ENCODE data around the gene ATXN2.

Gene ATXN2, protein sequence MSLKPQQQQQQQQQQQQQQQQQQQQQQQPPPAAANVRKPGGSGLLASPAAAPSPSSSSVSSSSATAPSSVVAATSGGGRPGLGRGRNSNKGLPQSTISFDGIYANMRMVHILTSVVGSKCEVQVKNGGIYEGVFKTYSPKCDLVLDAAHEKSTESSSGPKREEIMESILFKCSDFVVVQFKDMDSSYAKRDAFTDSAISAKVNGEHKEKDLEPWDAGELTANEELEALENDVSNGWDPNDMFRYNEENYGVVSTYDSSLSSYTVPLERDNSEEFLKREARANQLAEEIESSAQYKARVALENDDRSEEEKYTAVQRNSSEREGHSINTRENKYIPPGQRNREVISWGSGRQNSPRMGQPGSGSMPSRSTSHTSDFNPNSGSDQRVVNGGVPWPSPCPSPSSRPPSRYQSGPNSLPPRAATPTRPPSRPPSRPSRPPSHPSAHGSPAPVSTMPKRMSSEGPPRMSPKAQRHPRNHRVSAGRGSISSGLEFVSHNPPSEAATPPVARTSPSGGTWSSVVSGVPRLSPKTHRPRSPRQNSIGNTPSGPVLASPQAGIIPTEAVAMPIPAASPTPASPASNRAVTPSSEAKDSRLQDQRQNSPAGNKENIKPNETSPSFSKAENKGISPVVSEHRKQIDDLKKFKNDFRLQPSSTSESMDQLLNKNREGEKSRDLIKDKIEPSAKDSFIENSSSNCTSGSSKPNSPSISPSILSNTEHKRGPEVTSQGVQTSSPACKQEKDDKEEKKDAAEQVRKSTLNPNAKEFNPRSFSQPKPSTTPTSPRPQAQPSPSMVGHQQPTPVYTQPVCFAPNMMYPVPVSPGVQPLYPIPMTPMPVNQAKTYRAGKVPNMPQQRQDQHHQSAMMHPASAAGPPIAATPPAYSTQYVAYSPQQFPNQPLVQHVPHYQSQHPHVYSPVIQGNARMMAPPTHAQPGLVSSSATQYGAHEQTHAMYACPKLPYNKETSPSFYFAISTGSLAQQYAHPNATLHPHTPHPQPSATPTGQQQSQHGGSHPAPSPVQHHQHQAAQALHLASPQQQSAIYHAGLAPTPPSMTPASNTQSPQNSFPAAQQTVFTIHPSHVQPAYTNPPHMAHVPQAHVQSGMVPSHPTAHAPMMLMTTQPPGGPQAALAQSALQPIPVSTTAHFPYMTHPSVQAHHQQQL

DNA sequence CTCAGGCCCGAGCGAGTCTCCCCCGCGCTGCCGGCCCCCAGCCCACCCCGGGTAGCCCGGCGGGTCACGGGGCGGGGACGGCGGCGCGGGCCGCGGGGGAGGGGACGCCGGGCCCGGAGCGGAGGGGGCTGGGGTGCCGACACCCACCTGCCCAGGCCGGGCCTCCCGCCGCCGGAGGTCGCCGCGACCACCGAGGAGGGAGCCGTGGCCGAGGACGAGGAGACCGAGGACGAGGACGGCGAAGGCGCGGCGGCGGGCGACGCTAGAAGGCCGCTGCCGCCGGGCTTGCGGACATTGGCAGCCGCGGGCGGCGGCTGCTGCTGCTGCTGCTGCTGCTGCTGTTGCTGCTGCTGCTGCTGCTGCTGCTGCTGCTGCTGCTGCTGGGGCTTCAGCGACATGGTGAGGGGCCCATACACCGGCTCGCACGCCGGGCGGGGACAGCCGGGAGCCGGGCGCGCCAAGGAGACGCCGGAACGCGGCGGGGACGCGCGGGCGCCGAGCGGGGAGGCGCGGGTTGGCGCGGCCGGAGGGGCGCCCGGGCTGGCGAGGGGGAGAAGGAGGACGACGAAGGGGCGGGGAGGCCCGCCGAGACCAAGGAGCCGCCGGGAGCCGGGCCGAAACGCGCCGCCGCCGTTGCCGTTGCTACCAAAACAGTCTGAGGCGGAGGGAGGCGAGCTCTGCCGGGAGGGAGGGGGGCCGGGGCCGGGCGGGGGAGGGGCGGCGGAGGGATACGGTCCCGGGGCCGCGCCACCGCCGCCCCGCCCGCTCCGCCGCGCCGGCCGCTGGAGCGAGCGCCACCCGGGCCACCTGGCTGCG lies at the start of gene ATXN2:
ATXN2 (minus strand) TSS at position 679 of the 816 bp plus-strand sequence; CDS start at position 398, 281 bp downstream.
- Histone ChIP-seq H2AFZ (ENCODE audit: low read length) (no peak within 1 kb of the TSS), H3K79me2 (ENCODE audit: insufficient read depth, low read length) (peaks cover 46% of the 10 kb centered on the region), H3K9me3 (ENCODE audit: low read length) (no peaks in the 10 kb centered on the region), H3K9me2 (ENCODE audit: low read depth, low read length) (no peaks in the 10 kb centered on the region), H3K4me3 (ENCODE audit: low read depth, low read length, poor library complexity, severe bottlenecking) (peak within 1 kb of the TSS; percentile 98), H3K27me3 (ENCODE audit: insufficient read depth, low read length) (no peaks in the 10 kb centered on the region), H3K27ac (ENCODE audit: low read depth, low read length, poor library complexity, severe bottlenecking) (peak within 1 kb of the TSS; percentile 77), H3K9ac (ENCODE audit: low read length) (peak within 1 kb of the TSS; percentile 91), H3F3A (ENCODE audit: insufficient read depth, low read length) (no peaks in the 10 kb centered on the region), H3K36me3 (ENCODE audit: insufficient read depth, low read length) (no peaks in the 10 kb centered on the region), H4K20me1 (ENCODE audit: insufficient read depth, low read length) (no peaks in the 10 kb centered on the region), H3K4me1 (ENCODE audit: insufficient read depth, low read length, severe bottlenecking) (peaks cover 39% of the 10 kb centered on the region), H3K4me2 (ENCODE audit: low read length) (peak within 1 kb of the TSS; percentile 97)
- TF ChIP-seq EZH2 (IDR thresholded peaks at IDR 0.05; ENCODE audit: borderline replicate concordance, low read length), result no peak
- TF ChIP-seq, protein P1, sequence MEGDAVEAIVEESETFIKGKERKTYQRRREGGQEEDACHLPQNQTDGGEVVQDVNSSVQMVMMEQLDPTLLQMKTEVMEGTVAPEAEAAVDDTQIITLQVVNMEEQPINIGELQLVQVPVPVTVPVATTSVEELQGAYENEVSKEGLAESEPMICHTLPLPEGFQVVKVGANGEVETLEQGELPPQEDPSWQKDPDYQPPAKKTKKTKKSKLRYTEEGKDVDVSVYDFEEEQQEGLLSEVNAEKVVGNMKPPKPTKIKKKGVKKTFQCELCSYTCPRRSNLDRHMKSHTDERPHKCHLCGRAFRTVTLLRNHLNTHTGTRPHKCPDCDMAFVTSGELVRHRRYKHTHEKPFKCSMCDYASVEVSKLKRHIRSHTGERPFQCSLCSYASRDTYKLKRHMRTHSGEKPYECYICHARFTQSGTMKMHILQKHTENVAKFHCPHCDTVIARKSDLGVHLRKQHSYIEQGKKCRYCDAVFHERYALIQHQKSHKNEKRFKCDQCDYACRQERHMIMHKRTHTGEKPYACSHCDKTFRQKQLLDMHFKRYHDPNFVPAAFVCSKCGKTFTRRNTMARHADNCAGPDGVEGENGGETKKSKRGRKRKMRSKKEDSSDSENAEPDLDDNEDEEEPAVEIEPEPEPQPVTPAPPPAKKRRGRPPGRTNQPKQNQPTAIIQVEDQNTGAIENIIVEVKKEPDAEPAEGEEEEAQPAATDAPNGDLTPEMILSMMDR (IDR thresholded peaks at IDR 0.05; ENCODE audit: low read length), result no peak

DNA sequence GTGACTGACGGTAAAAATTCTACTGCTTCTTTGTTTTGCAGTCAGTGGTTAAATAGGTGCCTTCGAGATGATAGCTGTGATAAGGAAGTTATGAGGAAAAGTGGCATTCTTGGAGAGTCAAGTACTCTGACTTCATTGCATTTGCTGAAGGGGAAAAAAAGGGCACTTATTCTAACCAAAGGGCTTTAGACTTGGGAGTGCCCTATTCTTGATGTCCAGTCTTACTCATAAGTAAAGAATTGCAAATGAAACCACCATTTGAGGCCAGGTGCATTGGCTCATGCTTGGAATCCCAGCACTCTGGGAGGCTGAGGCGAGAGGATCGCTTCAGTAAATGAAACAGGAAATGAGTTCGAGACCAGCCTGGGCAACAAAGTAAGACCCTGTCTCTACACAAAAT lies 46.3 kb upstream of the ATXN2 start:
- Histone ChIP-seq H3K79me2 (ENCODE audit: insufficient read depth, low read length) (no peaks in the 10 kb centered on the region), H3K36me3 (ENCODE audit: insufficient read depth, low read length) (peaks cover 34% of the 10 kb centered on the region), H3K27me3 (ENCODE audit: insufficient read depth, low read length) (no peaks in the 10 kb centered on the region), H3K9me3 (ENCODE audit: low read length) (no peaks in the 10 kb centered on the region), H3K9ac (ENCODE audit: low read length) (no peak overlapping the region), H3K9me2 (ENCODE audit: low read depth, low read length) (no peaks in the 10 kb centered on the region), H3K4me3 (ENCODE audit: low read depth, low read length, poor library complexity, severe bottlenecking) (no peak overlapping the region), H4K20me1 (ENCODE audit: insufficient read depth, low read length) (no peaks in the 10 kb centered on the region), H3K4me2 (ENCODE audit: low read length) (no peak overlapping the region), H3K4me1 (ENCODE audit: insufficient read depth, low read length, severe bottlenecking) (no peaks in the 10 kb centered on the region), H2AFZ (ENCODE audit: low read length) (no peak overlapping the region), H3F3A (ENCODE audit: insufficient read depth, low read length) (no peaks in the 10 kb centered on the region), H3K27ac (ENCODE audit: low read depth, low read length, poor library complexity, severe bottlenecking) (no peak overlapping the region)
- no peak for TF ChIP-seq EZH2 (IDR thresholded peaks at IDR 0.05; ENCODE audit: borderline replicate concordance, low read length)
- TF ChIP-seq, protein P1 (IDR thresholded peaks at IDR 0.05; ENCODE audit: low read length), result no peak

DNA sequence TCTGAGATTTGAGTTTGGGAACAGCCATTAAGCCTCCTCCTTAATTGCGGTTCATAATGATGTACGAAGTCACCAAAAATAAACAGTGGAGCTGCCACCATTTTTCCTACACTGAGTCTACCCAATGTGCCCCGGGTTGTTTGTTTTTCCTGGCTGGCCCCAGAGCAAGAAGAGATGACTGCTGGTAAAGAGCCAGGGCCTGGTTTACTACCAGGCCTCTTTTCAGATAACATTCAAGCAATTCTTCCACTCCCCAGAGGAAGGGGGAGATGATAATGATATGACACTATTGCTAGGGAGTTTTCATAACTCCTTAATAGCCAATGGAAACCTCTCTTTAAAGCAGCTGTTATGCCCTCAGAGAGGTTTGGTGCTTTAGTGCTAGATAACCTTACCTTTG lies 44.3 kb upstream of the ATXN2 start:
- TF ChIP-seq, protein P1 (IDR thresholded peaks at IDR 0.05; ENCODE audit: low read length), result no peak
- TF ChIP-seq EZH2 (IDR thresholded peaks at IDR 0.05; ENCODE audit: borderline replicate concordance, low read length), result no peak
- no peaks in the 10 kb centered on the region for H3F3A ChIP-seq (ENCODE audit: insufficient read depth, low read length)
- H3K9me2 ChIP-seq (ENCODE audit: low read depth, low read length), result no peaks in the 10 kb centered on the region

More for the DNA sequence above, 44.3 kb upstream of the ATXN2 start:
- no peak overlapping the region for H3K4me2 ChIP-seq (ENCODE audit: low read length)
- no peaks in the 10 kb centered on the region for H3K27me3 ChIP-seq (ENCODE audit: insufficient read depth, low read length)
- H3K27ac ChIP-seq (ENCODE audit: low read depth, low read length, poor library complexity, severe bottlenecking), result no peak overlapping the region
- no peak overlapping the region for H2AFZ ChIP-seq (ENCODE audit: low read length)
- H3K4me1 ChIP-seq (ENCODE audit: insufficient read depth, low read length, severe bottlenecking), result no peaks in the 10 kb centered on the region
- H3K79me2 ChIP-seq (ENCODE audit: insufficient read depth, low read length), result no peaks in the 10 kb centered on the region
- no peak overlapping the region for H3K9ac ChIP-seq (ENCODE audit: low read length)
- H3K9me3 ChIP-seq (ENCODE audit: low read length), result no peaks in the 10 kb centered on the region
- H3K36me3 ChIP-seq (ENCODE audit: insufficient read depth, low read length), result peaks cover 22% of the 10 kb centered on the region; the same call in 1 of the 2 replicates
- H4K20me1 ChIP-seq (ENCODE audit: insufficient read depth, low read length), result no peaks in the 10 kb centered on the region
- H3K4me3 ChIP-seq (ENCODE audit: low read depth, low read length, poor library complexity, severe bottlenecking), result no peak overlapping the region
